ENCODE measurements around the gene SHC4.
"Not testable (repeated sequence)": the region's sequence is repeated elsewhere in the genome, so short reads cannot be mapped to it uniquely, and the experiment has no call there.

SHC4 gene

GRCh38 chr15:48963524-48964113, at the start of gene SHC4:
SHC4 (minus strand) TSS chr15:48963919; CDS start chr15:48963015, 904 bp downstream.
- no peak for DNase-seq (ENCODE audit: low read depth)

GRCh38 chr15:48999314-48999713, 35.6 kb upstream of the SHC4 start:
- no peak for DNase-seq (ENCODE audit: low read depth)

GRCh38 chr15:48996276-48996675, 32.6 kb upstream of the SHC4 start:
- no peak for DNase-seq (ENCODE audit: low read depth)

- DNase-seq (ENCODE audit: low read depth): no peak
These were observed 29.7 kb upstream of the SHC4 start for GRCh38 chr15:48993380-48993779.

GRCh38 chr15:48992545-48992944, 28.8 kb upstream of the SHC4 start:
- no peak for DNase-seq (ENCODE audit: low read depth)

GRCh38 chr15:48992096-48992495, 28.4 kb upstream of the SHC4 start:
- no peak for DNase-seq (ENCODE audit: low read depth)

GRCh38 chr15:48989170-48989569, 25.5 kb upstream of the SHC4 start:
- no peak for DNase-seq (ENCODE audit: low read depth)

- no peak for DNase-seq (ENCODE audit: low read depth)
These were observed 23.4 kb upstream of the SHC4 start for GRCh38 chr15:48987142-48987541.

- DNase-seq (ENCODE audit: low read depth): no peak
These were observed 22.5 kb upstream of the SHC4 start for GRCh38 chr15:48986240-48986639.

GRCh38 chr15:48985516-48985915, 21.8 kb upstream of the SHC4 start:
- DNase-seq (ENCODE audit: low read depth): no peak

GRCh38 chr15:48984811-48985352, 21.2 kb upstream of the SHC4 start:
- no peak for DNase-seq (ENCODE audit: low read depth)

- no peak for DNase-seq (ENCODE audit: low read depth)
These were observed 20.4 kb upstream of the SHC4 start for GRCh38 chr15:48984021-48984710.

GRCh38 chr15:48983300-48983699, 19.6 kb upstream of the SHC4 start:
- DNase-seq (ENCODE audit: low read depth): no peak

- no peak for DNase-seq (ENCODE audit: low read depth)
These were observed 18.2 kb upstream of the SHC4 start for GRCh38 chr15:48981941-48982340.

- no peak for DNase-seq (ENCODE audit: low read depth)
These were observed 14.9 kb upstream of the SHC4 start for GRCh38 chr15:48978638-48979037.

- DNase-seq (ENCODE audit: low read depth): no peak
These were observed 12.8 kb upstream of the SHC4 start for GRCh38 chr15:48976444-48977088.

- DNase-seq (ENCODE audit: low read depth): peak; percentile 35
These were observed 12.0 kb upstream of the SHC4 start for GRCh38 chr15:48975472-48976419.

- no peak for DNase-seq (ENCODE audit: low read depth)
These were observed 11.2 kb upstream of the SHC4 start for GRCh38 chr15:48974882-48975281.

GRCh38 chr15:48972750-48973503, 9.2 kb upstream of the SHC4 start:
- no peak for DNase-seq (ENCODE audit: low read depth)

- DNase-seq (ENCODE audit: low read depth): not testable (repeated sequence)
These were observed 7.2 kb upstream of the SHC4 start for GRCh38 chr15:48970926-48971325.

- no peak for DNase-seq (ENCODE audit: low read depth)
These were observed 4.3 kb upstream of the SHC4 start for GRCh38 chr15:48968066-48968465.

All from stimulated activated CD8-positive, alpha-beta memory T cell treated with anti-CD3 and anti-CD28 coated beads, Interleukin-15, amount 100 ng/mL, for 1 hour (primary cell).